Subcutaneous adipose tissue (tissue), 4 donors: Measurements from ENCODE around the gene CNST. TPM values are rescaled to one million over a fixed set of nuclear protein-coding genes. Genes with fewer than 3 reads are reported as not detected.

Source experiments
- total RNA-seq, 4 donors: library from RNA; depleted of rRNA; stranded (reverse); fragments of >200 nt; gene quantifications; one replicate each; pipeline ENCODE4 v1.1.0, GENCODE V29; 2016
- TF ChIP-seq, protein P1 (sequence below): fragments of 450-650 bp; IDR thresholded peaks from one replicate; pipeline ENCODE4 v1.5.1; 2016; ENCODE audit warnings: low read depth, mild to moderate bottlenecking, control low read depth, antibody characterized with exemption, moderate library complexity

Gene CNST
- total RNA-seq, 4 donors from 2014 or later: 26.9 to 45.7 (median 30.9) TPM

- TF ChIP-seq, protein P1, sequence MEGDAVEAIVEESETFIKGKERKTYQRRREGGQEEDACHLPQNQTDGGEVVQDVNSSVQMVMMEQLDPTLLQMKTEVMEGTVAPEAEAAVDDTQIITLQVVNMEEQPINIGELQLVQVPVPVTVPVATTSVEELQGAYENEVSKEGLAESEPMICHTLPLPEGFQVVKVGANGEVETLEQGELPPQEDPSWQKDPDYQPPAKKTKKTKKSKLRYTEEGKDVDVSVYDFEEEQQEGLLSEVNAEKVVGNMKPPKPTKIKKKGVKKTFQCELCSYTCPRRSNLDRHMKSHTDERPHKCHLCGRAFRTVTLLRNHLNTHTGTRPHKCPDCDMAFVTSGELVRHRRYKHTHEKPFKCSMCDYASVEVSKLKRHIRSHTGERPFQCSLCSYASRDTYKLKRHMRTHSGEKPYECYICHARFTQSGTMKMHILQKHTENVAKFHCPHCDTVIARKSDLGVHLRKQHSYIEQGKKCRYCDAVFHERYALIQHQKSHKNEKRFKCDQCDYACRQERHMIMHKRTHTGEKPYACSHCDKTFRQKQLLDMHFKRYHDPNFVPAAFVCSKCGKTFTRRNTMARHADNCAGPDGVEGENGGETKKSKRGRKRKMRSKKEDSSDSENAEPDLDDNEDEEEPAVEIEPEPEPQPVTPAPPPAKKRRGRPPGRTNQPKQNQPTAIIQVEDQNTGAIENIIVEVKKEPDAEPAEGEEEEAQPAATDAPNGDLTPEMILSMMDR: no peak
Observed at GRCh38 chr1:246691622-246692495, 125.6 kb downstream of the CNST start.

DNA sequence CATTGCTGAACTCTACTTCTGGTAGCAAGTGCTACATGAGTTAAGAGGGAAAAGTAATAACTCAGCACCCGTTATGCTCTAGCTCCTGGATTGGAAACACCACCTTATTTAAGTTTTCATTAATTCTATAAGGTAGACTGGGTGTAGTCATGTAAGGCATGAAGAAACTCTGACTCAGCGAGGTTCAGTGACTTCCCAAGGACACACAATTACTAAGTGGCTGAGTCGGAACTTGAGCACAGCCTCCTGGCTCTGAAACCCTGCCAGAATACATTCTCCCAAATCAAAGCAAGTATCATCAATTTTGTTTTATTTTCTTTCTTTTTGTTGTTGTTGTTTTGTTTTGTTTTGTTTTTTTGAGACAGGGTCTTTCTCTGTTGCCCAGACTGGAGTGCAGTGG lies 128.9 kb downstream of the CNST start:
- TF ChIP-seq, protein P1: no peak

DNA sequence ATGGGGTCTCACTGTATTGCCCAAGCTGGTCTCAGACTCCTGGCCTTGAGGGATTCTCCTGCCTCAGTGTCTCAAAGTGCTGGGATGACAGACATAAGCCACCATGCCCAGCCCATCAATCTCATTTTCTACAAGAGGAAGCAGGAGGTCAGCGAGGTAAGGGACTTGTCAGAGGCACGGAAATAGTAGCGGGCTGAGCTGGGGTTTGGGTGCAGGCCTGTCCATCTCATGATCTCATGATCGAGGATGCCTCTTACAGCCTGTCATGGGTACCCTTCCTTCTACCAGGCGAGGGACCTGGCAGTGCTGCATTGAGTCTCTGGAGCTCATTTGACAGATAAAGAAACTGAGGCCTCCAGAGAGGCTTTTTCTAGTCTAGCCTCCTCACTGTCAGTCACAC lies 129.4 kb downstream of the CNST start:
- TF ChIP-seq, protein P1: no peak

DNA sequence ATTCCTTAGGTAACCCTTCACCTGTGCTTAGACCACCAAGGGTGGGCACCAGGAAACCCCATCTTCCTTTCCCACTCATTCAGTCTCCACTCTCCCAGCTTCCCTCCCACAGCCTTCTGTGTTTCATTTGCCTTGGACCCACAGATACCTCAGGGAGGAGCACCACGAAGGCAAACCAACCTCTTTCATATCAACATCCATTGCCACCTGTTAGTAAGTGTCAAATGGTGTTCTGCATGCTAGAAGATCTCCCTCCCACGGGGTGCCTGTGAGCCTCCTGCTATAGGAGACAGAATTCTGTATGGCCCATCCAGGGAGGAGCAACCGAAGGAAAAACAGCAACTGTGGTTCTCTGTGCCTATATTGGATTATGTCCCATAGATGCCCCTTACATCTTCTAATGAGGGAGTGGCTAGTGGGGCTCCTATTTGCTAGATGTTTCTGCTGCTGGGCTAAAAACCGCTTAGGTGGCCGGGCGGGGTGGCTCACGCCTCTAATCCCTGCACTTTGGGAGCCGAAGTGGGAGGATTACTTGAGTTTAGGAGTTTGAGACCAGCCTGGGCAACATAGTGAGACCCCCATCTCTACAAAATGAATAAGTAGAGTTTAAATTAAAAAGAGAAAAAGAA lies 132.3 kb downstream of the CNST start:
- TF ChIP-seq, protein P1: no peak

- TF ChIP-seq, protein P1: no peak
Observed at GRCh38 chr1:246699095-246699735, 133.0 kb downstream of the CNST start.

DNA sequence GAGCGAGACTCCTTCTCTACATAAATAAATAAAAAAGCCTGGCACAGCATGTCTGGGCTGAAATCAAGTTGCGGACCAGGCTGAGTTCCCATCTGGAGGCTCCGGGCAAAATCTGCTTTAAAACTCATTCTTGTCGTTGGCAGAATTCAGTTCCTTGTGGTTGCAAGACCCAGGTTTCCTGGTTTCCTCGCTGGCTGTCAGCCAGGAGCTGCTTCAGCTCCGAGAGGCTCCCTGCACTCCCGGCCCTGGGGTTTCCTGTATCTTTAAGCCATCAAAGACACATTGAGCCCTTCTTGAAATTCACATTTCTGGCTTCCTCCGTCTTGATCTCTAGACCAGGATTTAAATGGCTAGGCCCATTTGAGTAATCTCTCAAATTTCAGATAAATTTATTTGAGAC lies 137.3 kb downstream of the CNST start:
- TF ChIP-seq, protein P1: no peak

- TF ChIP-seq, protein P1: no peak
Observed at GRCh38 chr1:246705368-246705767, 139.1 kb downstream of the CNST start.
